Measurements from ENCODE around the gene P2RX4.
A peak's percentile ranks its signal among the peaks of the same experiment; 100 is the strongest.
"Not testable (repeated sequence)": the region's sequence is repeated elsewhere in the genome, so short reads cannot be mapped to it uniquely, and the experiment has no call there.

Gene P2RX4

DNA sequence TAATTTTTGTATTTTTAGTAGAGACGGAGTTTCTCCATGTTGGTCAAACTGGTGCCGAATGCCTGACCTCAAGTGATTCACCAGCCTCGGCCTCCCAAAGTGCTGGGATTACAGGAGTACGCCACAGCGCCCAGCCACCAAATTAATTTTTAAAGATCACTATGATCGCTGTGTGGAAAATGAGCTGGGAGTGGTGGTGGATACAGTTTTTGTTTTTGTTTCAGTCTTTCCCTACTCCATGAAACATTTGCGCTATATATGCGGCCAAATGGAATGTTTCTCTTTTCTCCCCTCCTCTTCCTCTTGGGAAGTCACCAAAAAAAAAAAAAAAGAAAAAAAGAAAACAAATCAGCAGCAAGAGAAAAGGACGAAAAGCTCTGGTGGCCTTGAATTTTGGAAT lies 20.8 kb upstream of the P2RX4 start:
- DNase-seq, result no peak

DNA sequence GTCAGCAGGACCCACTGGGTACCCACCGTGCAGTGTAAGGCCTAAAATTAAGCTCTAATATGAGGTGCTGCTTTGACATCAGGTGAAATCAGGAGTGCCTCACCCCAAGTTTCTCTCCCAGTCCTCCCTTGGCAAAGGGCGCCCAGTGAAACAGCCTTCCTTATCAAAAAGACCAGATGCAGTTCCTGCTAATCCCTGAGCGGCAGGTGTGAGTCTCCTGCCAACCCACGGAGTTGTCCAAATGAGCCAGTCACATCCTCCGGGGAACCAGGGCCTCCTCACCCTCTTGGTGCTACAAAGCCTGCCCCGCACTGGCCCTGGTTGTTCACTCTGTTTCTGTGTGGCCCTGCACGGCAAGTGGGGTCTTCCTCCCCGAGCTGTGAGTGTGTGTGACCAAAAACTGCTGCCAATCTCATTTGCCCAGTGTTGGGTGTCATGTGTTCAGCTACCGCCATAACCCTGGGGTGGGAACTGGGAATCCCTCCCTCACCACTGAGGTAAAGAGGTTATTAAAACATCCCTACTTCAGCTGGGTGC lies 20.2 kb upstream of the P2RX4 start:
- no peak for DNase-seq

DNA sequence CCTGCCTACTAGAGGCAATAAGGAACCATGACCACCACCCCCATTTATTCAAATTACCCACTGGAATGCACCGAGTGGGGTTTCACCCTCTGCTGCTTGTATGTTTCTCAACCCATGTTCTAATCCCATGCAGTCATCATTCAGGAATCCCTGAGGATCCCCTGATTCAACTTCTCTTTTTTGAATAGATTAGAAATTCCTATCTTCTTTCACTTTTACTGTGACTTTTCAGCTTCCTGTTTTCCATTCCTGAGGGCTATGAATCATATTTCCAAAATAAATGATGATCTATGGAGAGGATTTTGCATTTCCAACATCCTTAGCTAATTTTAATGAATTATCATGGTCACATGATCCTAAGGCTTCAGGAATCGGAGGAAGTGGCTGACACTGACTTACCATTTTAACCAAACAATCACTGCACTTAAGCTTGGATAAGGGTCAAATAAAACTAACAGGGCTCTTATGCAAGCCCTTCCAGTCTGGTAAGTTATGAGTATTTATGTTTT lies 19.4 kb upstream of the P2RX4 start:
- no peak for DNase-seq

DNA sequence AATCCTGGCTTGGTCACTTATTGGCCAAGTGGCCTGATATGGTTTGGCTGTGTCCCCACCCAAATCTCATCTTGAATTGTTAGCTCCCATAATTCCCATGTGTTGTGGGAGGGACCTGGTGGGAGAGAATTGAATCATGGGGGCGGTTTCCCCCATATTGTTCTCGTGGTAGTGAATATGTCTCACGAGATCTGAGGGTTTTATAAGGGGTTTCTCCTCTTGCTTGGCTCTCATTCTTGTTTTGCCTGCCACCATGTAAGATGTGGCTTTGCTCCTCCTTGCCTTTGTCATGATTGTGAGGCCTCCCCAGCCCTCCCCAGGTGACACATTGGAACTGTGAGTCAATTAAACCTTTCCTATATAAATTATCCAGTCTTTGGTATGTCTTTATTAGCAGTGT lies 18.8 kb upstream of the P2RX4 start:
- DNase-seq, result no peak

DNA sequence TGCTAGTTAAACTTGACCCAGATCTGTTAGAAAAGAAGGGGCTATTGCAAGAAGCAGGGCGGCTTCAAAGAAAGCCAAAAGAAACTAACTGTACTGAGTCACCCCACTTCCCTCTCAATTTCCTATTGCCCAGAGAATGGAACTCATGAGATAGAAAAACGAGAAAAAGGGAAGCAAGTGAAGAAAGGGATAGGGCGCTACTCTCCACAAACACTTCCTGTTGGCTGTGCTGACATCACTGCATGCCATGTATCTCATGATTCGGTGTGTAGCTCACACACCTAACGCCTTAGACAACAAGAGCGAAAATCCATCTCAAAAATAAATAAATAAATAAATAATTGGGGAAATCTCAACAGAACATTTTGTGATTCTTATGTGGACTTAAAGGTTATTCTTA lies 13.0 kb upstream of the P2RX4 start:
- DNase-seq, result no peak

DNA sequence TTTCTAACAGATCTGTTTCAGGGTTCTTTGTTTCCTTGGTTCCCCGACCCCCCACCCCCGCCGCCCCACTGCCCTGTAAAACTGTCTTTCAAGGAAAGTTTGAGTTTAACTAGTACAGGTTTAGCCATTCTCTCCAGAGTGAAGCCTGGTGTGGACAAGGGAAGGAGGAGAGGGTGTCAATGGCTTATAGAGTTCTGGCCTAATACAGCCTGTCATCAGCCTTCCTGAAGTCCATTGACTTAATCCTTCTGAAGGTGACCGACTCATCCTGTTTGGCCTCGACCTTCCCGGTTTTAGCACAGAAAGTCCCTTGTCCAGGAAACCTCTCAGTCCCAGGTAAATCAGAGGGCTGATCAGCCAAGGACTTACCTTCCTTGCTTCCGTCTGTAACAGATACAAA lies 11.0 kb upstream of the P2RX4 start:
- no peak for DNase-seq

DNA sequence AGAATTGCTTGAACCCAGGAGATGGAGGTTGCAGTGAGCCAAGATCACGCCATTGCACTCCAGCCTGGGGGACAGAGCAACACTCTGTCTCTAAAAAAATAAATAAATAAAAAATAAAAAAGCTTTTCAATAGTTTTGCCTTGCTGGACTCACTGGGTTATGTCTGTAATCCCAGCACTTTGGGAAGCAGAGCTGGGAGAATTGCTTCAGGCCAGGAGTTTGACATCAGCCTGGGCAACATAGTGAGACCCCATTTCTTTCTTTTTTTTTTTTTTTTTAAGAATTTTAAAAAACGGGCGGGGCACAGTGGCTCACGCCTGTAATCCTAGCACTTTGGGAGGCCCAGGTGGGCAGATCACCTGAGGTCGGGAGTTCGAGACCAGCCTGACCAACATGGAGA lies 8.8 kb upstream of the P2RX4 start:
- DNase-seq, result not testable (repeated sequence)

DNA sequence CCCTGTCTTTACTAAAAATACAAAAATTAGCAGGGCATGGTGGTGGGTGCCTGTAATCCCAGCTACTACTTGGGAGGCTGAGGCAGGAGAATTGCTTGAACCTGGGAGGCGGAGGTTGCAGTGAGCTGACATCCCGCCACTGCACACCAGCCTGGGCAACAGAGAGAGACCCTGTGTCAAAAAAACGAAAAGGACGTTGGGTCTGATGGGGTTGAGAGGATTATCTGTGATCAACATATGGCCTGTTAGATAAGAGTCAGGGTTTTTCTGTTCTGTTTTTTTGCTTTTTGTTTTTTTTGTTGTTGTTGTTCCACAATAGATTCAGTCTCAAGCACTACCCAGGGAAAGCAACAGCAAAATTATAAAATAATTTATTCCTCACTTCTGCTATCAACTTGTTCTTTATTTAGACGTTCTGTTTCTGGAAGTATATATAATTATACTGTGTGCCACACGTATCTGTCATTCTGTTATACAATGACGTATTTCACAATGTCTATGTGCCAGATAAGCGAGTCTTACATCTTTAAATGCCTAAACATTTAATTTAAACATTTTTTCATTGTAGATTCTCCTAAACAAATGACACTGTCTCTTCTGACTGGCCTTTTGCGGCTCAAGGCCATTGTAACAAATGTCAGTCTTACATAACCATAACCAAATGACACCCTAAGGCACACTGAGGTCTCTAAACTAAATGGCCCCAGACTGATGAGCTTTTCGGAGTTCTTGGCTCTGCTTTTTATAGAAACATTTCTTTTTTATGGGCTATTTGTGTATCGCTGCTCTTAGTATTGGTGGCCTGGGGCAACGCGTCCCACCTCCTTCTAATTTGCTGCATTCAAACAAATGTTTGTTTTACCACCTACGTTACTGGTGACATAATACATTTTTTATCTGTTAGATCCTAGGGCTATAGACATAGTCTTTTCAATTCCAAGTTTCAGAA lies 7.2 kb upstream of the P2RX4 start:
- DNase-seq, result no peak

DNA sequence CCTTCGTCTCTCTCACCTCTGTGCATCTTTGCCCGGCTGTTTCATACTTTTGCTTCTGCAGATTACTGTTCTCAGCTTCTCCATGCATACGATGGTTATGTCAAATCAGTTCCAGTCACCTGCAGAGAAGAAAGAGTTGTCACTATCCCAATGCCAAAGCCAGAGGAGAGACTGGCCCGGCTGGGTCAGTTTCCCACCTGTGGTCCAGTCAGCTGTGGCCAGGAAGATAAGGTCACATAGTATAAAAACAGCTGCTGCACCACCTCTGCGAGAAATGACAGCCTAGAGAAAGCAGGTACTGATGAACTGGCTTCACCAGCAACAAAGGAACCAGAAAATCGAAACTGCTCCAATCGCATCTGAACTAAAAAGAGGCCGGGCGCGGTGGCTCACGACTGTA lies 6.4 kb upstream of the P2RX4 start:
- no peak for DNase-seq

DNA sequence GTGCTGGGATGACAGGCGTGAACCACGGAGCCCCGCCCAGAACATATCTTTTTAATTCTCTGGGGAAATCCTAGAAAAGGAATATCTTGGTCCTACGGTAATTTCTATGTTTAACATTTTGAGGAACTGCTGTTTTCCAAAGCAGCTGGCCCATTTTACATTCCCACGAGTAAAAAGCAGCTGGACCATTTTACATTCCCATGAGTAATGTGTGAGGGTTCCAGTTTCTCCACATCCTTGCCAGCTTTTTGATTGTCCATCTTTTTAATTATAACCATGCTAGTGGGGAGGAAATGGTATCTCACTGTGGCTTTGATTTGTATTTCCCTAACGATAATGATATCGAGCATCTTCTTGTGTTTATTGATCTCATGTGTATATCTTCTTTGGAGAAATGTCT lies 4.4 kb upstream of the P2RX4 start:
- DNase-seq, result no peak

DNA sequence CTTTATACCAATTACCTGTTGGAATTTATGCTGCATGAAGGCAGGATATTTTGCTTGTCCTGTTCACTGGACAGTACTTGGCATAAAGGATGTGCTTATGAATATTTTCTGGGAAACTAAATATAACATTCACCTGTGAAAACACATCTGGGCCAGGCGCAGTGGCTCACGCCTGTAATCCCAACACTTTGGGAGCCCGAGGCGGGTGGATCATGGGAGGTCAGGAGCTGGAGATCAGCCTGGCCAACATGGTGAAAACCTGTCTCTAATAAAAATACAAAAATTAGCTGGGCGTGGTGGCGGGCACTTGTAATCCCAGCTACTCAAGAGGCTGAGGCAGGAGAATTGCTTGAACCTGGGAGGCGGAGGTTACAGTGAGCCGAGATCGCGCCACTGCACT lies 1.4 kb upstream of the P2RX4 start:
- DNase-seq, result not testable (repeated sequence)

DNA sequence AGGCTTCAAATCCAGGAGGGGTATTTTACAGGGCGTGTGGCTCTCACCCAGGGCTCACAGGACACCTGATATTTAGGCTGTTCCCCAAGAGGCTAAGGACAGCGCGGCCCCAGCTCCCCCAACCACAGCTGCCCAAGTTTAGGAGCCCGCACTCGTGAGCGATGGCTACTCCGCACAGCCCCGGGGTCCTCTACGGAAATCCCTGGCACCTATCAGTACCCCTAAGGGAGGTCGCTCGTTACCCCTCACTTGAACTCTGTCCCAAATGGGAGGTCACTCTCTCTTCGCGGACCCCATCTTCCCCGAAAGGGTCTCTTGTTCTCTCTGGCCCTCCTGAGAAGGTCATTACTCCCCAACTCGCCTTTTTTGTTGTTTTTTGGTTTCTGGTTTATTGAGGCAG lies 708 bp upstream of the P2RX4 start:
- no peak for DNase-seq

DNA sequence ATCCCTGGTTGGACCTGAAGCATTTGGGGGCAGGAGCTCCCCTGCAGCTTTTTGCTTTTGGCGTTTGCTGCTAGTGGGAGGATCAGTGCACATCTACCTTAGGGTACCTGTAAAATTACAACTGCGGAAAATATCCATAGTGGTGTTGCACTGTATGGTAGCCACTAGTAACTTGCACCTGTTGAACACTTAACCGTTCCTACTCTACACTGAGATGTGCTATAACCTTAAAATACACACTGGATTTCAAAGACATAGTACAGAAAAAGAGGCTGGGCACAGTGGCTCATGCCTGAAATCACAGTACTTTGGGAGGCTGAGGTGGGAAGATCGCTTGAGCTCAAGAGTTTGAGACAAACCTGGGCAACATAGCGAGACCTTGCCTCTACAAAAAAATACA lies 2.9 kb downstream of the P2RX4 start:
- no peak for DNase-seq

DNA sequence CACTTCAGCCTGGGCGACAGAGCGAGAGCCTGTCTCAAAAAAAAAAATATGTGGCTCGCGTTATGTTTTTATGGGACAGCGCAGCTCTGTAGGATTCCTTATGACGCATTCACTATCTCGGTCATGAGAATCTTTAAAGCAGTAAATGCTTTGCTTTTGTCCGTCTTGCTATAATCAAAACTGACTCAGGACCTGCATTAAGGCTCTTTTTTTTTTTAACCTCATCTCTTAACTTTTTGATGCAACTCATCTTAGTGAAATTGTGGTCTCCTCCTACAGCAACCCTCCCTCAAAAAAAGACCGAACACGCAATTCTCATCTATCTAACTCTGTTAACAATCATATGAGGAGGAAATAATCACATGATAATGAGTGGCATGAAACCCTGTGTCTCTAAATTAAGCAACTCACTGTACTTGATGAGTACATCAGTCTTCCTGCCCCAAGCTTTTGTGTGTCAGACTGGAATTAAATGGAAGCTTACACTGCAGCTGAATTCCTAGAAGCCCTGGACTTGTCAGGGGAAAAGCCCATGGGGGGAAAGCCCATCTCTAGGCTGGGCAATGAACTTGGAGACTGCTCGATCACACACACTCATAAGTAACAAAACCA lies 4.3 kb downstream of the P2RX4 start:
- peak; percentile 25 for DNase-seq

DNA sequence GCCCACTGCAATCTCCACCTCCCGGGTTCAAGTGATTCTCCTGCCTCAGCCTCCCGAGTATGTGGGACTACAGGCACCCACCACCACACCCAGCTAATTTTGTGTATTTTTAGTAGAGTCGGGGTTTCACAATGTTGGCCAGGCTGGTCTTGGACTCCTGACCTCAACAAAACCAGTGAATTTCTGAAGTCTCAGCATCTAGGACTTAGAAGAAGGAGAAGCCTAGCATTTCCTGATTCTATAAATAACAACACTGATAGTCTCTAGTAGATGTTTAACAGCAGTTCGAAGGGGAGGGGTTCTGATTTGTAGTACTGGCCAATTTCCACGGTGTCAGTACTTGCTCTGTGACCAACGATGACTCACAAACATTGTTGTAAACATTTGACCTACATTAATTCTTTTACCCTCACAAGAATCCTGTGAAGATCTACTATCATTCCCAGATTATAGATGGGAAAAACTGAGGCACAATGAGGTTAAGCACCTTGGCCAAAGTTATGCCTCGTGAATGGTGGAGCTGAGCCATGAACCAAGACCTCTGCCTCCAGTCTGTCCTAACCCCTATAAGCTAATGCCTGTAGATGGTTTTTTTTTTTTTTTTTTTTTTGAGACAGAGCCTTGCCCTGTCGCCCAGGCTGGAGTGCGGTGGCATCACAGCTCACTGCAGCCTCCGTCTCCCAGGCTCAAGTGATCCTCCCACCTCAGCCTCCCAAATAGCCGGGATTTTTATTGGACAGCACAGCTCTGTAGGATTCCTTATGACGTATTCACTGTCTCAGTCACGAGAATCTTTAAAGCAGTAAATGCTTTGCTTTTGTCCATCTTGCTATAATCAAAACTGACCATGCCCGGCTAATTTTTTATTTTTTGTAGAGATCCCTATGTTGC lies 5.2 kb downstream of the P2RX4 start:
- no peak for DNase-seq

DNA sequence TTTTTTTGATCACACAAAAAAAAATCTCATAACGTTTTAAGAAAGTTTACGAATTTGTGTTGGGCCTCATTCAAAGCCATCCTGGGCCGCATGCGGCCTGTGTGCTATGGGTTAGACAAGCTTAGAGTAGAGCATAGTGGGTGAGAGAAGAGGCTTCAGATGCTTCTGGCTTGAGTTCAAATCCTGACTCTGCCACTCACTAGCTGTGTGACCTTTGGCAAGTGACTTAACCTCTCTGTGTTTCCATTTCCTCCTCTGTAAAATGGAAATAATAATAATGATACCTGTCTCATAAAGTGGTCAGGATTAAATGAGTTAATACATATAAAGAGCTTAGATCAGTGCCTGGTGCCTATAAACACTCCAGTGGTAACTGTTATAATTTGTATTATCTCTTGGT lies 6.2 kb downstream of the P2RX4 start:
- DNase-seq, result no peak

DNA sequence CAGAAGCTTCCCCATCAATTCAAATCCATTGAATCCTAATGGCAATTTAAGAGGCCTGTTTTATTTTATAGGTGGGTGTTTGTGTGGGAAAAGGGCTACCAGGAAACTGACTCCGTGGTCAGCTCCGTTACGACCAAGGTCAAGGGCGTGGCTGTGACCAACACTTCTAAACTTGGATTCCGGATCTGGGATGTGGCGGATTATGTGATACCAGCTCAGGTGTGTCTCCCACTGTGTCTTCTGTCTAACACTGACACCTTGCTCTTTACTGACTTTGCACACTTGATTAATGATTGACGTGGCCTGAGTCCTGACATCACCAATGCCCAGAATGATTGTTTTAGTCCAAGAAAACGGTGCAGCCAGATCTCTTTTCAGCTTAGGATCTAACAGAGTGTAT lies 7.1 kb downstream of the P2RX4 start:
- no peak for DNase-seq

DNA sequence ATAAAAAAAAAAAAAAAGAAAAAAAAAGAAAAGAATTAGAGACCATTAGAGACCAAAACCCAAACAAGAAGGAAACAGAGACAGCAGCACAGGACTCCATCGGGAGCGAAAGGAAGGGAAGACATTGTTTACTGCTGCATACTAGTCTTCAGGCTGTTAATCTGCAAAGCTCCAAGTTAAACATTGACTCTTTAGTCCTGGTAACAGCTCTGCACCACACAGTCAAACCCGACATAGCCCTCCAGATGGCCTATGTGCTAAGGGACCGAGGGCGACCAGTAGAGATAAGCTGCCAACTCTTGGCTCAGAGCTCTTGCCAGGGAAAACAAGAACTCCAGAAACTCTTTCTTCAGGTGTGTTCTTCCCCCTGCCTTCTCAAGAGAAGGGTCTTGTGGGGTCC lies 7.8 kb downstream of the P2RX4 start:
- no peak for DNase-seq

DNA sequence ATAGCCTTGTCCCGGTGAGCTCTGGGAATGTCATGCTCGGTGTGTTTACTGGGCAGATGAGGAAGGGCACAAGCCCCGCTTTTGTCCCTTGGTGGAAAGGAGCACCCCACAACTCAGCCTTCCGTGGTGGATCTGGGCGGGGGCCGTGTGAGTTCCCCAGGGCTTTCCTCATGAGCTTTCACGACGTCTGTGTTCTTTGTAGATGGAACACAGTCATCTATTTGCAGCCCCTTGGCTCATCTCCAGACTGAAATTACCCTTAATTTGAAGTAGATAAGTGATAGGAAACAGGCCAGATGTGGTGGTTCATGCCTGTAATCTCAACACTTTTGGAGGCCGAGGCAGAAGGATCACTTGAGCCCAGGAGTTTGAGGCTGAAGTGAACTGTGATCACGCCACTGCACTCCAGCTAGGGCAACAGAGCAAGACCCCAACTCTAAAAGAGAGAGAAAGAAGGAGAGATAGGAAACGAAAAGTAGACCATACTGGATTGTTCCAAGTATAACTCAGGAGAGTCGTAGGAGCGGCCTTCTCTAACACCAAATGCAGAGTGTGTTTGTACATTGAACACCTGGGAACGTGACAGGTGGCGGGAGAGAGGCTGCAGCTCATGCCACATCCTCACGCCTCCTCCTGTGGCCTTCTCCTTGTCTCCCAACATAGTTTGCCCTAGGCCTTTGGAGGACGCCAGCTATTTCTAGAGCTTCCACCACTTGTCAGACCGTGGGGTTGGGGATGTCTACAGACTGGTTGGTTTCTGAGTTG lies 8.8 kb downstream of the P2RX4 start:
- DNase-seq, result no peak

DNA sequence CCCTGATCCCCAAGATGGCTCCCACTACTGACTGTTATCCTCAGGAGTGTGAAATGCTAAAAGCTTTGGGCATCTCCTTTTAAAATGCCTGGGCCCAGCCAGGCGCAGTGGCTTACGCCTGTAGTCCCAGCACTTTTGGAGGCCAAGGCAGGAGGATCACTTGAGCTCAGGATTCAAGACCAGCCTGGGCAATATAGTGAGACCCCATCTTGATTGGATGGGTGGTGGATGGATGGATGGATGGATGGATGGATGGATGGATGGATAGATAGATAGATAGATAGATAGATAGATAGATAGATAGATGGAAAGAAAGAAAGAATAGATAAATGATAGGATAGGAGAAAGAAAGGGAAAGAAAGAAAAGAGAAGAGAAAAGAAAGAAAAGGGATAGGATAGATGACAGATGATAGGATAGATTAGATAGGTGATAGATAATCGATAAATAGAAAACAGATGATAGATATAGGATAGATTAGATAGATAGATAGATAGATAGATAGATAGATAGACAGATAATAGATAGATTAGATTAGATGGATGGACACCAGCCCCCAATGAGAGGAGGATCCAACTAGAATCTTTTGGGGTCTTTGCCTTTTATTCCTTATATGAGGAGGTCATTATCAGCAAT lies 9.5 kb downstream of the P2RX4 start:
- DNase-seq, result no peak

DNA sequence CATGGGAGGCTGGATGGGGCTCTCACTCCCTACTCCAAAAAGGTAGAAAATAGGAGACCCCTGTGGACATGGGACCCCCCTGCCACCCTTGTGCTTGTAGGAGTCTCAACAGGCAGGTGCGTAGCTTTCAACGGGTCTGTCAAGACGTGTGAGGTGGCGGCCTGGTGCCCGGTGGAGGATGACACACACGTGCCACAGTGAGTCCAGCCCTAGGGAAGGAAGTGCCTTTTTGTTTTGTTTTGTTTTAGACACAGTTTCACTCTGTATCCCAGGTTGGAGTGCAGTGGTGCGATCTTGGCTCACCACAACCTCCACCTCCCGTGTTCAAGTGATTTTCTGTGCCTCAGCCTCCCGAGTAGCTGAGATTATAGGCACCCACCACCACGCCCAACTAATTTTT lies 12.9 kb downstream of the P2RX4 start:
- no peak for DNase-seq
